Measurements from ENCODE around the gene PAH.

PAH gene

GRCh38 chr12:102913453-102914226 lies 3.4 kb downstream of the PAH start:
- in situ Hi-C loops (cut with MboI; ENCODE audit: low sequenced_read_pairs, unreplicated experiment), result no loop called here
- no peak for DNase-seq (ENCODE audit: low spot score)

GRCh38 chr12:102912258-102912657 lies 4.8 kb downstream of the PAH start:
- in situ Hi-C loops (cut with MboI; ENCODE audit: low sequenced_read_pairs, unreplicated experiment), result no loop called here
- no peak for DNase-seq (ENCODE audit: low spot score)
- no peak for TF ChIP-seq CTCF (IDR thresholded peaks at IDR 0.05; ENCODE audit: borderline replicate concordance, control extremely low read depth, extremely low read depth, insufficient read depth, missing control alignments)

More at GRCh38 chr12:102913453-102914226, 3.4 kb downstream of the PAH start:
- no peak for TF ChIP-seq CTCF (IDR thresholded peaks at IDR 0.05; ENCODE audit: borderline replicate concordance, control extremely low read depth, extremely low read depth, insufficient read depth, missing control alignments)

GRCh38 chr12:102911320-102911719 lies 5.7 kb downstream of the PAH start:
- DNase-seq (ENCODE audit: low spot score), result no peak
- TF ChIP-seq CTCF (IDR thresholded peaks at IDR 0.05; ENCODE audit: borderline replicate concordance, control extremely low read depth, extremely low read depth, insufficient read depth, missing control alignments), result no peak
- in situ Hi-C loops (cut with MboI; ENCODE audit: low sequenced_read_pairs, unreplicated experiment), result no loop called here

- in situ Hi-C loops (cut with MboI; ENCODE audit: low sequenced_read_pairs, unreplicated experiment), result no loop called here
- no peak for TF ChIP-seq CTCF (IDR thresholded peaks at IDR 0.05; ENCODE audit: borderline replicate concordance, control extremely low read depth, extremely low read depth, insufficient read depth, missing control alignments)
- no peak for DNase-seq (ENCODE audit: low spot score)
Measured at GRCh38 chr12:102910792-102911191, 6.3 kb downstream of the PAH start.

- no peak for DNase-seq (ENCODE audit: low spot score)
- no peak for TF ChIP-seq CTCF (IDR thresholded peaks at IDR 0.05; ENCODE audit: borderline replicate concordance, control extremely low read depth, extremely low read depth, insufficient read depth, missing control alignments)
- in situ Hi-C loops (cut with MboI; ENCODE audit: low sequenced_read_pairs, unreplicated experiment), result no loop called here
Measured at GRCh38 chr12:102910137-102910536, 6.9 kb downstream of the PAH start.

GRCh38 chr12:102907918-102908317 lies 9.1 kb downstream of the PAH start:
- no peak for DNase-seq (ENCODE audit: low spot score)
- in situ Hi-C loops (cut with MboI; ENCODE audit: low sequenced_read_pairs, unreplicated experiment), result no loop called here
- no peak for TF ChIP-seq CTCF (IDR thresholded peaks at IDR 0.05; ENCODE audit: borderline replicate concordance, control extremely low read depth, extremely low read depth, insufficient read depth, missing control alignments)

Data from GM13976 (cell line).